ENCODE results near the gene PEF1.
A peak's percentile ranks its signal among the peaks of the same experiment; 100 is the strongest.

PEF1 gene, protein sequence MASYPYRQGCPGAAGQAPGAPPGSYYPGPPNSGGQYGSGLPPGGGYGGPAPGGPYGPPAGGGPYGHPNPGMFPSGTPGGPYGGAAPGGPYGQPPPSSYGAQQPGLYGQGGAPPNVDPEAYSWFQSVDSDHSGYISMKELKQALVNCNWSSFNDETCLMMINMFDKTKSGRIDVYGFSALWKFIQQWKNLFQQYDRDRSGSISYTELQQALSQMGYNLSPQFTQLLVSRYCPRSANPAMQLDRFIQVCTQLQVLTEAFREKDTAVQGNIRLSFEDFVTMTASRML

DNA sequence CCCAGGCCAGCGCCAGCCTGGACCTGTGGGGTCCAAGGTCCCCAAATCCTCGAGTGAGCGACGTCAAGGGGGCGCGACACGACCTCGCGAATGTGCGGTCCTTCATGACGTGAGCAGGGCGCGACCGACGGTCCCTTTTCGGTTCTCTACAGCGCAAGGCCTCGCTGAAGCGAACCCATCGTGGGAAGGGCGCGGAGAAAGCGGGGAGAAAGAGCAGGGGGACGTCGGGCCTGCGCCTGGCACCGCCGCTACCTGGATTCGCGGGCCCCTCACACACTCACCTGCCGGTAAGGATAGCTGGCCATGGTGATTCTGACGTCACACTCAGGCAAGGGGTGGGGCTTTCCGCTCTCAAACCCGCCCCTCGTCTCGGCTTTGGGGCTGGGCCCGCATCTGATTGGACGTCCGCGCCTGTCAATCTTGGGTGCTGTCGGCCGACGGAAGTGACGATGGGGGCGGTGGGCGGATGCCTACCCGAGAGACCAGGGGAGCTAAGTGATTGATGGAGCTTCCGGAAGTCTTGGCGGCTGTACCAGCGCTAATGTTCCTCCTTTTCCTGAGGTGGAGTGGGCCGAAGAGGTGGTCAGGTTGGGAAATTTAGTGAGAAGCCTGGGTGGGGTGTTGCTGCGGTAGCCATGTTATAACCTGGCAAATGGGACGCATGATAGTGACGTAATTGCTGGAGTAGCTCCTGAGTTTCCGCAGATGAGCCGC is at the start of gene PEF1:
Gene PEF1 (minus strand): TSS at position 317 of the 714 bp plus-strand sequence. CDS start 12 bp downstream, at position 305.
- peak; percentile 100 for DNase-seq

DNA sequence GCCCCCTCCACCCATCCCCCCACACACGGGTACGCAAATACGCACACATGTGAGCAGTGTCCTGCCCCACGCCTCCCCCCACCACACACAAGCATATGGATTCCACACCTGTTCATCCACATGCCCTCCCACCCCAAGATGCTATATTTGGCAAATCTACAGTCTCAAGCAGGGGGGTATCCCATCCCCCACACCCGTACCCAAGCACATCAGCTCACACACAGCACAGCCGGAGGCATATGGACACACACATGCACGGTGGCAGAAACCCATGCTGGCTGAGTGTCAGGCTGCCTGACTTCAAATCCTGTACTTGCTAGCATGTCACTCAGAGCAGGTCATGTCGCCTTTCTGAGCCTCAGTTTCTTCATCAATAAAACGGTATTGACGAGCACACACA is 48.6 kb upstream of the PEF1 start:
- DNase-seq = no peak

DNA sequence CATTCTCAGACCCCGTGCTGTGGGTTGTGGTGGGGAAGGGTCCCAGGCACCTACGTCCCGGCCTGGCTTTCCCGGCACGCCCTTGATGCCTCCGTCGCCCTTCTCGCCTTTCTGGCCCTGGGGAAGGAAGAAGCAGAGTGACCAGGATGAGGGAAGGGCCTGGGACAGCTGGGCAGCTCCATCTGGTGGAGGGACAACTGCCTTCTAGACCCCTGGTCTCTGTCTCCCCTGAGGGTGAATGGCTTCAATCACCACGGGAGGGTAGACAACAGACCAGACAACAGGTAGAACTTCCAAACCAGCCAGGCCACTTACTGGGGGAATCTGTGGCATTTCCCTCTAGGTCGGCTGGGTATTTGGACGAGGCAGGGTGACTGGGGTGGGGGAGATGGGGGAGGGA is 47.3 kb upstream of the PEF1 start:
- no peak for DNase-seq

DNA sequence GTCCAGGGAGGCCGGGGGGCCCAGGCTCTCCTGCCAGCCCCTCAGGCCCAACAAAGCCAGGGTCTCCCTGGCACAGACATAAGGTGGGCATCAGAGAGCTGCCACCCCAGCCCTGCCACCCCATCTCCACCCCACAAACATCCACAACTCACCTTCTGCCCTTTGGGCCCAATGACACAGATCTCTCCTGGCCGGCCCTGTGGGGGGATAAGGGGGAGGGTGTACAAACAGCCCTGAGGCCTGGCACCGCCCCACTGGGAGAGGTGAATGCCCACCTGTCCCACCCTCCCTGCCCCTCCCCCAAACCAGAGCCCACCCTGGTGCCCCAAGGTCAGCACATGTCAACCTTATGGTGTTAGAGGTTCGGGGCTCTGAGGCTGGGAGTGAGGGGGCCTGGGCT is 46.8 kb upstream of the PEF1 start:
- DNase-seq = no peak

DNA sequence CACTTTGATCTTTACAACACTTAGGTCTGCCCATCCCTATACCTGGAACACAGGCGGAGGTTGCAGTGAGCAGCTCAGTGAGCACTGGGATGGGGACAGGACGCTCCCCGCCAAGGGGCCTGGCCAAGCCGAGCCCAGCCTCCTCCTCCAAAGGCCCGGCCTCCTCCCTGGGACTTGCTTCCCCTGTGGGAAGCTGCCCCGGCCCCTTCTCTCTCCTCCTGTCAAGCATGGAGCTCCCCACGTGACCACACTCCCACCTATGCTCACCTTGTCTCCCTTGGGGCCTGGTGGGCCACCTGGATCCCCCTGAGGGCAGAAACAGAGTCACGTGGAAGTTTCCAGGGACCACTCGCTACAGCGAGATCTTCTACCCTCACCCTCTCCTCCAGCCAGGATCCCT is 46.2 kb upstream of the PEF1 start:
- DNase-seq = no peak

DNA sequence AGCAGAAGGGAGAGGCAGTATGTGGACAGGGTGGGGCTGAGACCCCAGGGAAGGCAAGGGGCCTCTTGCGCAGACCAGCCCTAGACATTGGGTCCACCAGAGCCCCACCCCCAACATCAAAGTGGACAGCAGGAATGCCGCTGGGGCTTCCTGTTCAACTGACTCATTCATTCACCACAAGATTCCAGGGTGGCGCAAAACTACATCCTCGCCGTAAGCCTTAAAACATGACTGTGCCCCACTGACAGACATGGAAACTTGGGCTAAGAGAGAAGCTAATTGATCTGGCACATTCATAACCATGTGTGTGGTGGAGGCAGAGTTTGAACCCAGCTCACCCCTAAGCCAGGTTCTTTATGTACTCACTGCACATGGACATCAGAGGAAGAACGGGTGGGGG is 45.2 kb upstream of the PEF1 start:
- DNase-seq = no peak

DNA sequence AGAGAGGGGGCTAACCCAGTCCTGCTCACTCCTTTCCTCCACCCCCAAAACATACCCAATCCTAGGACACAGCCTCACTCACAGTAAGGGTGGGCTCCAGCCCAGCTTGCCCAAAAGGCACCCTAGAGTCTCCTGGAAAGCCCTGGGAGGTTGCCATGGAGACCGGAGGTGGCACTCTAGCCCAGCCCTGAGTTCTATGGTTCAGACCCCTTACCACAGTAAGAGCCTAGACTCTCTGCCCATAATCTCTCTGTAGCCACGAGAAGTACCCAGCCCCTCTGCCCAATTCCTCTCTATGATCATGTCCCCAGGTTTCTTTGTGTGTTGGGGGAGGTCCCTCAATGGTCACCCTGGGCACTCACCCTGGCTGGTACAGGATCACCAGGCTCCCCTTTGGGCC is 44.7 kb upstream of the PEF1 start:
- DNase-seq = no peak

DNA sequence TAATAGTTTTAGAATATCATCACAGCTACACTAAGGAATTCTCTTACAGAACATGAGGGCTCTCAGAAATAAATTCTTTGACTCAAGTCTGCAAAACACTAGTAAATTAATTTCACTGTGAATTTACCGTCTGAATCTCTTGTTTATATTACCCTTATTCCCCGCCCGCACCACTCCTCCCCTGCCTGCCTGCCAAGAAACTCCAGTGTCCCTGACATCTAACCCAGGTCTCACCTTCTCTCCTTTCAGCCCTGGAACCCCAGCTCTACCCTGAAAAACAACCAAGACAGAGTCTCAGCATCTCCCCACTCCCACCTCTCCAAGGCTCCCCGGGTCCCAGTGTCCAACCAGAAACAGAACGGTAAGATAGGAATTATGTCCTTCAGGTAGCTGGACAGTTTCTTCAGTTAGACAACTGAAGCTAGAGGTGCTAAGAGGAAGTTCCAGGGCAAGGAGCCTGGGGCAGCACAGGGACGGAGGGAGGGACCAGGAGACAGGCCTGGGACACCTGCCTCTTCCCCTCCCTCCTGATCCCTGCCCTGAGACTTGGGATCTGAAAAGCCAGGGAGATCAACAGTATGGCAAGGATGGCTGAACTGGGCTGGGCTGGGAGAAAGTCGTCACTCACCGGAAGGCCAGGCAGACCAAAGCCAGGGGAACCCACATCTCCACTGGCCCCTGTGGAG is 43.7 kb upstream of the PEF1 start:
- DNase-seq = no peak

DNA sequence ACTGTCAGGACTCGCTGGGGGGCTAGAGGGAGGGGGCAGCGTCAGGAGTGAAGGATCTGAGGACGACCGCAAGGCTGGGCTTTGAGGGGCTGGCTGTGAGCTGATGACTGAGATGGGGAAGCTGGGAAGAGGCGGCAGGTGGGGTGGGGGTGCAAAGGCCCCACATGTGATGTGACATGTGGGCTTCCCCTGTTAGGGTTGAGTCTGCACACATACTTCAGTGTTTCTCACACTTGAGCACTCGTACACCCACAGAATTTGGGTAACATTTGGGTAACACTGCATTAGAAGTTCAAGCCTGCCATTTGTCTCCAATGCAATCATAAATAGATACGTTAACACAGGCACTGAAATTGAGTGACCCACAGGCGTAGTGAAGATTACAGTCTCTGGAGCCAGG is 42.9 kb upstream of the PEF1 start:
- DNase-seq = no peak

DNA sequence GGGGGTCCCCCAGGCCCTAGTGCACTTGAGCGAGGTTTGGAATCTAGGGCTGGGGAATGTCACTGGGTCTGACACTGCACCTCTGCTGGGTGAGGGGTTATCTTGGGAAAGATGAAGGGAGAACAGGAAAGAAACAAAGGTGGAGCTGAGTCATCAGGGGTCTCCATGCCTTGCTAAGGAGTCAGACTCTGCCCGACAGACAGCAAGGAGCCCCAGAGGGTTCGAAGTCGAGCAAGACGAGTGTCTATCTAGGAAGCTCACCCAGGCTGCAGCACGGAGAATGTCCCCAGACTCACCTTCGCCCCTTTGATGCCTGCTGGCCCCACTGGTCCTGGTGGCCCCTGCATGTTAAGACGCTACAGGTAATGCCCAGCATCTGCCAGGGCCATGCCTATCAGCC is 41.1 kb upstream of the PEF1 start:
- DNase-seq = no peak

DNA sequence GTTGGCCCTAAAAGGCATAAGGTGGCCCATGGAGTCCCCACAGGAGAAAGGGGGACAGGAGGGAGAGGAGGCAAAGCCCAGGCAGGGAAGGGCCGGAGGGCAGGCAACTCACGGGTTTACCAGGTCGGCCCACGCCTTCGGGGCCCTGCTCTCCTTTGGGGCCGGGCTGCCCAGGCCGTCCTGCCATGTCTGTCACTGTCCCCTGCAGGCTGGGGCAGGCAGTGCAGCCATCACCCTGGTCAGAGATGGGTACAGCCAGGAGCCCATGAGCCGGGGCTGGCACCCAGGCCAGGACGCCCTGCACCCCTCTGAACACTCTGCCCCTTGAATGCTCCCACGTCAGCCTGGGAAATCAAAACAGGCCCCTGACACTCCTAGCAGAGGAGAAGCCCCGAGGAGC is 39.3 kb upstream of the PEF1 start:
- DNase-seq = no peak

DNA sequence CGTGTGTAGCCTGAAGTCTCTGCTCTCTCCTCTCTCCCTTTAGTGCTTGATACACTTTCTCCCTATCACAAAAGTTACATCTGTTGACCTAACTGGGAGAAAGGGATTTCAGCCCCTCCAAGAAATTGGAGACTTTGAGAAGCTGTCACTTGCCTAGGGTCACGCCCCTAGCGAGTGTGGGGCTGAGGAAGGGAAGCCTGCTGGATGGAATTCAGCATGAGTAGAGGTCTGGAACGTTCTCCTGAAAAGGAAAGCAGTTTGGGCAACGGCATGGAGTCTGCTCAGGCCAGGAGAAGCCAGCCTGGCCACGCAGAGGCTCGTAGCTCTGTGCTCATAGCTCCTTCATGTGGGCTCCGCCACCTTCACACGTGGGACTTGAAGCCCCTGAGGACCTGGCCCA is 36.7 kb upstream of the PEF1 start:
- no peak for DNase-seq

DNA sequence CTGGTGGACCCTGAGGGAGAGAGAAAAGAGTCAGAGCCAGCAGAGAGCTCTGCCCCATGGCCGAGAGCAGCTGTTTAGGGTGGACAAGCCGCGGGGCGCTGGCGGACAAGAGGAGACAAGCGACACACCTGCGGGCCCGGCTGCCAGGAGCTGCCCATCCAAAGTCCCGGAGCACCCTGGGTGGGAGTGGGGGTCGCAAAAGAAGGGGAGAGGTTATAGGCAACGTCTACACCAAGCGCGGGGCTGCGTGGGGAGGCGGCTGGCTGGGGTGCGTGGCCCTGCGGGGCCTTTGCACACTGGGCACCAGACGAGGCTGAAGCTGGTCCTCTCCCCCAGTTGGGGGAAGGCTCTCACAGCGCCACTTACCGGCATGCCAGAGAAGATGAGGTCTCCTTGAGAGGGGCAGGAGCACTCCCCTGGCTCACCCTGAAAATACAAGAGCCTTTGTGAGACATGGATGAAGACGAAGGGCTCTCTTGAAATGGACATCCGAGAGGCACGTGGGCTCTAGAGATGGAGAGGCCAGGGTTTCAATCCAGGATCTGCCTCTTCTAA is 35.1 kb upstream of the PEF1 start:
- DNase-seq = no peak

DNA sequence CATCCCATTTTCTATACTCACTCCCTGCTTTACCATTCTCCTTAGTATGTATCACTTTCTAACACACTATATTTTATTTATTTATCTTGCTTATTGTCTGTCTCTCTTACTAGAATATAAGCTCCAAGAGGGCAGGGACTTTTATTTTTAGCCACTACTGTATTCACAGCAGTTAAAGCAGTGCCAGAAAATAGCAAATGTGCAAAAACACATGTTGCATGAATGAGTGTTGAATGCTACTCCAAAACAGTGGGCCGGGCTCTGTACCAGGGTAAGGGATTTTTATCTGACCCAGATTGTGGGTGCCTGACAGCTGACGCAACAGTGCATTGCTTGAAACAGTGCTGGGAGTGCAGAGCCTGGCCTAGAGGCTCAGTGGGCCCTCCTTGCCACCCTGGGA is 34.4 kb upstream of the PEF1 start:
- no peak for DNase-seq

DNA sequence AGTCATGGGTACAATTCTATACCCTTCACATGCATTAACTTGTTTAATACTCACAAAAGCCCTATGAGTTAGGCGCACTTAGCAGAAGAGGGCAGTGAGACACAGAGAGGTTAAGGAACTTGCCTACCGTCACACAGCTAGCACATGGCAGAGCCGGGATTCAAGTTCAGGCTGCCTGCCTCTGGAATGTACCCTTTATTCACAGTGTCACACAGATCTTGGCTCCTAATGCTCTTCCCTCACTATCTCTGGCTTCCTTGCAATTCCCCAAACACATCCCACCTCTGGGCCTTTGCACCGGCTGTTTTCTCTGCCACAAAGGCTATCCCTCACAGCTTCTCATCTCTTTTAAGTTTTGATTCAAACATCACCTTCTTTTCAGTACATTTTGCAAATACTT is 34.0 kb upstream of the PEF1 start:
- no peak for DNase-seq

DNA sequence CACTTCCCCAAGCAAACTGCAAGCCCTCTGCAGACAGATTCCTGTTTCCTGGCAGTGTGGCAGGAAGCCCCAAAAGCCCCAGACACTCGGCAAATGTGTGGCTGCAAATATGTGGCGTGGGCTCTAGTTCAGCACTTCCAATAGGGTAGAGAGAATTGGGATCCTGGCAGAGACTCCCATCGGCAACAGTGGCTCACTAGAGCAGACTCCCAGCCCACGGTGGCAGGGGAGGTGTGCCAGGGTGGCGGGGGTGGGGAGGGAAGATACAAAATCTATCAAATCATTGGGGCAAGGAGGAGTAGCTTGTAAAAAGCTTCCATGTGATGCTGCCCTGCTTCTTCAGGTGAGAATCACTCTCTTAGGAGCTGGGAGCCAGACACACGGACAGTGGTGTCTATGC is 33.3 kb upstream of the PEF1 start:
- no peak for DNase-seq

DNA sequence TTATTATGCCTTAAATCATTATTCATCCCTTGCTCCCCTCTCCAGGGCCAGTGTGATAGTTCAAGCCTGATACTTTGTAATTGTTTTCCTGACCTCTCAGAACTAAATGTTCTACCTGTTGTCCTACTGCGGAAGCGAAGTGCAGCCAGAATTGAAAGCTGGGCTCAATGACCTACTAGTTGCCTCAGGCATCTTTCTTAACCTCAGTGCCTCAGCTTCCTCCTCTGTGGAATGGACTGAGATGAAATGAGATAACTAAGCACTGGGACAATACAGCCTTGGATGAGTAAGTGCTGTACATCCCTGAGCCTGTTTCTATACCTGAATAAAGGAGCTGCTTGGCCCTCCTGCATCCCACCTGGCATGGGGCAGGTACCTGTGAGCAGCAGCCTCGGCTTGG is 32.7 kb upstream of the PEF1 start:
- DNase-seq = no peak

DNA sequence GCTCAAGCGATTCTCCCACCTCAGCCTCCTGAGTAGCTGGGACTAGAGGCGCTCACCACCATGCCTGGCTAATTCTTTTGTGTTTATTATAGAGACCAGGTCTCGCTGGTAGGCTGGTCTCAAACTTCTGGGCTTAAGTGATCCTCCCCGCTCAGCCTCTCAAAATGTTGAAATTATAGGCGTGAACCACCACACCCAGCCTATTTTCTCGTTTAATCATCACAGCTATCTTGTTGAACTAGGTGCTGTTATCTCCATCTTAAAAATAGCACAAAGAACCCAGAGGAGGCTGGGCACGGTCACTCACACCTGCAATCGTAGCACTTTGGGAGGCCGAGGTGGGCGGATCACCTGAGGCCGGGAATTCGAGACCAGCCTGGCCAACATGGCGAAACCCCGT is 31.1 kb upstream of the PEF1 start:
- DNase-seq = no peak

DNA sequence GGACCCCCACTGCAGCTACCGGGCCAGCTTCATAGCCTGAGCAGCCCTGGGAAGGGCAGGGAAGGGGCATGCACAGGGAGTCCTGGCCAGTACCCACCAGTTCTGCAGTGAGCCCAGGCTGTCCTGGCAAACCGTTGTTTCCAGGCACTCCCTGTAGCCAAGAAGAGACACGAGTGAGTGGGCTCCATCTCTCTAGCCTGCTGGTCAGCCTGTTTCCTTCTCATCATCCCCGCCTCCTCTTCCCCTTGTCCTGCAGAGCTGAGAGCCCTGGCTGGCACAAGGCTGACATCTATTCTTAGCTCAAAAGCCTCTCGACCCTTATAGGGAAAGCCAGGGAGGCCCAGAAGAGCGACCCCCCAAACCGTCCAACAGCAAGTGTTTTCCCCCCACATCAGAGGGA is 30.5 kb upstream of the PEF1 start:
- DNase-seq = no peak

DNA sequence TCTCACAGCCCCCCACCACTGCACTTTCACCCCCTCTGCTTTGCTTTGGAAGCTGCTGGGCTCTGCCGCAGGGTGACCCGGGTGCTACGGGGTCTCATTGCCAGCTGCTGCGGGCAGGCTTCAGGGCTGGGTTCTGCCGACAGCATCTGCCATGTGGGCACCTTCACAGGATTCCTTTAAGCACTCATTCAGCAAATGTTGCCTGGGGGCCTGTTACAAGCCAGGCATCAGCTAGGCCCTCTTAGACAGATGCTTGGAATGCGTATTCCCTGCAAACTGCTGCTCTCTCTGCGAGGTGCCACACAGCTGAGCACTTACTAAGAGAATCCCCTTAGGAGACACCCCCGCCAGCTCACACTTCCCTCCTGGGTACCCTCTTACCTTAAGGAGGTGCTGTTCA is 29.9 kb upstream of the PEF1 start:
- no peak for DNase-seq

DNA sequence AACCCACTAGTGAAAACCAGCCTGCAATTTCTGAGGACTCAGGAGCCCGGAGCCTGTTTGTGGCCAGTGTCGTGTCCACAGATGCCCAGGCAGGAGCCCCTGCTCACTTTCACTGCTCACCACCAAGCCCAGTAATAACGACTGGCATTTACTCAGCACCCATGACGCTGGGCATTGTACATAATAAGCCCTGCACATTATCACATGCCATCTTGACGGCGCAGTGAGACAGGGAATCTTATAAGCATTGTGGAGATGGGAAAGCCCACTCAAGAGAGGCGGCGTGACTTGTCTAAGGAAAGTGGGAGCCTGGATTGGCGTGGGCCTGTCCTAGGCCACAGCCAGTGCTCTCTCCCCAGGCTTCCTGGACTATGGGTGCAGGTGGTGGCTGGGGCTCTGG is 28.8 kb upstream of the PEF1 start:
- no peak for DNase-seq

DNA sequence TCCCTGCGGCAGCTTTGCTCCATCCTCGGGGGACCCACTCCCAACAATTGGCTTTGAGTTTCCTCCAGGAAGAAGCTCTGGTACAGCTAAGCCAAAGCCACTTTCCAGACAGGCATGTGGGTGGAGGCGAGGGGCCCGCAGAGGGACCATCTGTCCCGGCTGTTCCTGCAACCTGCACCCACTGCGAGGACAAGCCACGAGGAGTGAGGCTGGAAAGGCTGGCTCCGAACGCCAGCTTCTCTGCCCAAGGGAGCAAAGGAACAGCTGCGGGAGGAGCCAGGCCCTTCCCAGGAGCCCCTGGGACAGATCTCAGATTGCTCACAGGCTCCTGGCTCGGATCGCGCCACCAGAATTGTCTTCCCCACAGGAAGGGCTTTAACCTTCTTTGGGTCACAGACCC is 28.3 kb upstream of the PEF1 start:
- DNase-seq = no peak

DNA sequence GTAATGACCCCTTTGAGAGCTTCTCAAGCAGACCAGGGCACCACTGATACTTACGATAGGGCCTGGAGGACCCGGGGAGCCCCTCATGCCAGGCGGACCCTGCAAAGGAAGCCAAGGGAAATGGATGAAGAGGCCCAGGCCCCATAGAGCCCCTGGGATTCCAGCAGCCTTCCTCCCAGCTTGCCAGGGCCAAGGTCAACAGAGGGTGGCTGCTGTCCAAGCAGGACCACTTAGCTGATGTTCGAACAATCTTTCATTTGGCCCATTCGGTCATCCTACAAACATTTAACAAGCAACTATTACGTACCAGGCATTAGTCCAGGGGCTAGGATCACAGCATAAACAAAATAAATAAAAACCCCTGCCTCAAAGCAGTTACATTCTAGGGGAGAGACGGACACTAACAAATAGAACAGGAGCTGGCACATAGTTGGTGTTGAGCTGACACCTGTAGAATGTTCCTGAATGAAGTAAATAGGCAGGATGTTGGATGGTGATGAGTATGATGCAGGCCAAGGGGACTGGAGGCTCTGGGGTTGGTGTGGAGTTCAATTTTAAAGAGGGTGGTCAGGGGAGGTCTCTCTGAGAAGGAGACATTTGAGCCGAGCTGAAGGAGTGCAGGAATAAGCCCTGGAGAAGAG is 27.0 kb upstream of the PEF1 start:
- no peak for DNase-seq

DNA sequence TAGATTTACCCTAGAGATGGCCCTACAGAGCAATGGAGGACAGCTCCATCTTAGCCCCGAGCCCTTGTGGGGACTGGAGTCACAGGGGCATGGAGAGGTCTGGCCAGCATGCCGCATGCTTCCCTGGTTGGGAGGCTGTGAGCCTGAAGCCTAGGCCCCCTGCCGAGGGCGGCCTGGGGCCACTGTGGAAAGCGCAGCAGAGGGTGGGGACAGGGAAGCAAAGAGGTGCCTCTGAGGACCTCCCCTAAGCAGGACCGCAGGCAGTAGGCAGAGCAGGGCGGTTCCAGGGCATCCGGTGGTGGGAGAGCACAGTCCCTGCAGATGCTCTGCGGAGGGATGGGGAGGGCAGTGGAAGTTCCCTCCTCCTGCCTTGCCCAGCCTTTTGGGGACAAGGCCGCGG is 26.5 kb upstream of the PEF1 start:
- DNase-seq = no peak
